Measurements from ENCODE around the gene RASL11A. TPM values are rescaled to one million over a fixed set of nuclear protein-coding genes. Genes with fewer than 3 reads are reported as not detected.

RASL11A gene
- total and polyA plus RNA-seq, 2 experiments from 2014 or later = 6.3 to 18.8 TPM

DNA sequence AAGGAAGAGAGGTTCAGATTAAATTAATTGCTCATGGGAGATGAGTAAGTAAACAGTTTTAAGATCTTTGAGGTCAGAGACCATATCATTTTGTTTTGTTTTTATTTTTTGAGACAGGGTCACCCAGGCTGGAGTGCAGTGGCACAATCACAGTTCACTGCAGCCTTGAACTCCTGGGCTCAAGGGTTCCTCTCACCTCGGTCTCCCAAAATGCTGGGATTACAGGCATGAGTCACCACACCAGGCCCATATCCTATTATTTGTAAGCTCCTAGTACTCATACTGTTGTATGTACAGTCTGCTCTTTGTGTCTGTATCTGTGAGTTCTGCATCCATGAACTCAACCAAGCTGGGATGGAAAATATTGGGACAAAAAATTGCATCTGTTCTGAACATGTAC lies 6.0 kb upstream of the RASL11A start:
- H3K9me2 ChIP-seq (replicated peaks; ENCODE audit: insufficient read depth) = no peaks in the 10 kb centered on the region
- WGBS (ENCODE audit: low lambda C conversion rate, missing lambda C conversion rate) = 44% methylated on average over 1 of the region's 1 CpG
- no peak overlapping the region for H3K27ac ChIP-seq
- peaks cover 6% of the 10 kb centered on the region for H4K20me1 ChIP-seq (ENCODE audit: insufficient read depth, poor library complexity, severe bottlenecking)
- no peaks in the 10 kb centered on the region for H3K36me3 ChIP-seq (replicated peaks; ENCODE audit: insufficient read depth, low read depth)
- DNase-seq (ENCODE audit: low spot score) = no peak
- no peaks in the 10 kb centered on the region for H3K27me3 ChIP-seq
- H2AFZ ChIP-seq = no peak overlapping the region
- H3K4me3 ChIP-seq = no peak overlapping the region
- H3K79me2 ChIP-seq = peaks cover 5% of the 10 kb centered on the region
- no peak for TF ChIP-seq EZH2phosphoT487 (IDR thresholded peaks at IDR 0.05; ENCODE audit: low read depth, severe bottlenecking, unreplicated experiment)
- no peak for TF ChIP-seq CTCF (IDR thresholded peaks at IDR 0.05; ENCODE audit: poor library complexity)
- no peak for TF ChIP-seq EZH2 (IDR thresholded peaks at IDR 0.05; ENCODE audit: borderline replicate concordance)
- H3K9me3 ChIP-seq (ENCODE audit: low read depth) = no peaks in the 10 kb centered on the region
- no peaks in the 10 kb centered on the region for H3K4me1 ChIP-seq (ENCODE audit: insufficient read depth)
- H3K4me2 ChIP-seq = no peak overlapping the region

- Histone ChIP-seq H3K27me3 (no peaks in the 10 kb centered on the region), H3K4me1 (ENCODE audit: insufficient read depth) (peaks cover 6% of the 10 kb centered on the region), H3K79me2 (no peaks in the 10 kb centered on the region), H3K27ac (no peak overlapping the region), H3K9me2 (replicated peaks; ENCODE audit: insufficient read depth) (no peaks in the 10 kb centered on the region), H3K4me3 (no peak overlapping the region), H2AFZ (no peak overlapping the region), H3K4me2 (no peak overlapping the region), H3K9me3 (ENCODE audit: low read depth) (no peaks in the 10 kb centered on the region), H4K20me1 (ENCODE audit: insufficient read depth, poor library complexity, severe bottlenecking) (no peaks in the 10 kb centered on the region), H3K36me3 (replicated peaks; ENCODE audit: insufficient read depth, low read depth) (no peaks in the 10 kb centered on the region)
- no peak for DNase-seq (ENCODE audit: low spot score)
- 85% methylated on average over 2 of the region's 2 CpGs for WGBS (ENCODE audit: low lambda C conversion rate, missing lambda C conversion rate)
- TF ChIP-seq EZH2phosphoT487 (IDR thresholded peaks at IDR 0.05; ENCODE audit: low read depth, severe bottlenecking, unreplicated experiment) (no peak), EZH2 (IDR thresholded peaks at IDR 0.05; ENCODE audit: borderline replicate concordance) (no peak), CTCF (IDR thresholded peaks at IDR 0.05; ENCODE audit: poor library complexity) (no peak)
Measured at GRCh38 chr13:27266917-27267316, 3.7 kb upstream of the RASL11A start.

DNA sequence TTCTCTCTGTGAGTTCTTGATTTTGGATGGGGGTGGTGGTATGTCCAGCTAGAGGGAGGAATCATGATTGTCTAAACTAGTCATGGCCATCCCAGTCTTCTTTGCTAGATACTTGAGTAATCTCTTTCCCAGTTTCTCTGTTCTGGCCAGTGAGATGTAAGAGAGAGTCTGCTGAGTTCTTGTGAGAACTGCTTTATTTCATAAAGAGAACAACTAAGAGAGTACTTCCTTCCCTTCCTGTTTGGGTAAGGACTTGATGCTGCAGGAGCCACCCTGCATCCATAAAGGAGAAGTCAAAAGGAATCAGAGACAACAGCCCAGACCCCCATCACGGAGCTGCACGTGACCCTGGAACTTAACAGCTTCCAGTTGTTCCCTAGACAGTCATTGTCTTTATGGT lies 3.0 kb upstream of the RASL11A start:
- Histone ChIP-seq H3K4me2 (no peak overlapping the region), H3K9me2 (replicated peaks; ENCODE audit: insufficient read depth) (no peaks in the 10 kb centered on the region)

More for the DNA sequence above, 3.0 kb upstream of the RASL11A start:
- no peak for DNase-seq (ENCODE audit: low spot score)
- Histone ChIP-seq H3K9me3 (ENCODE audit: low read depth) (no peaks in the 10 kb centered on the region), H3K4me3 (no peak overlapping the region), H3K36me3 (replicated peaks; ENCODE audit: insufficient read depth, low read depth) (no peaks in the 10 kb centered on the region), H3K4me1 (ENCODE audit: insufficient read depth) (peaks cover 6% of the 10 kb centered on the region), H3K79me2 (no peaks in the 10 kb centered on the region), H2AFZ (no peak overlapping the region), H3K27me3 (no peaks in the 10 kb centered on the region), H3K27ac (no peak overlapping the region), H4K20me1 (ENCODE audit: insufficient read depth, poor library complexity, severe bottlenecking) (no peaks in the 10 kb centered on the region)
- 85% methylated on average over 2 of the region's 2 CpGs for WGBS (ENCODE audit: low lambda C conversion rate, missing lambda C conversion rate)
- no peak for TF ChIP-seq CTCF (IDR thresholded peaks at IDR 0.05; ENCODE audit: poor library complexity)
- TF ChIP-seq EZH2phosphoT487 (IDR thresholded peaks at IDR 0.05; ENCODE audit: low read depth, severe bottlenecking, unreplicated experiment) = no peak
- no peak for TF ChIP-seq EZH2 (IDR thresholded peaks at IDR 0.05; ENCODE audit: borderline replicate concordance)
